Ovary (tissue), 9 donors: Measurements from ENCODE around the gene ATP10D. TPM values are rescaled to one million over a fixed set of nuclear protein-coding genes. Genes with fewer than 3 reads are reported as not detected.

Experiments
- DNase-seq, 5 donors: peaks; one replicate each; pipeline ENCODE4 v3.0.0-alpha.2; 2019 to 2020
- H3K27ac ChIP-seq, 2 donors: fragments of 200-600 bp; one replicate each; pipeline versions ENCODE4 v1.5.1 to v1.8.0; 2019 to 2022
- H3K27me3 ChIP-seq: fragments of 200-600 bp; one replicate; pipeline ENCODE4 v1.8.0; 2022
- H3K36me3 ChIP-seq: fragments of 200-600 bp; sonication (generic); one replicate; pipeline ENCODE4 v1.5.1; 2019
- H3K4me1 ChIP-seq: one replicate; pipeline ENCODE4 v1.8.1; 2013; ENCODE audit warnings: mild to moderate bottlenecking, moderate library complexity; ENCODE audit not compliant: insufficient read depth
- H3K4me3 ChIP-seq: fragments of 200-600 bp; sonication (generic); one replicate; pipeline ENCODE4 v1.5.1; 2017
- H3K9me3 ChIP-seq, 2 donors: fragments of 200-600 bp in 1 of 2; sonication (generic) in 1 of 2; one replicate each; pipeline versions ENCODE4 v1.5.1 to v1.8.1; 2013 to 2019; ENCODE audit warnings: mild to moderate bottlenecking in 1 of 2, moderate library complexity in 1 of 2
- CTCF ChIP-seq, 3 donors: fragments of 450-650 bp in 2 of 3; fragments of 200-600 bp in 1 of 3; IDR thresholded peaks; one replicate each; pipeline versions ENCODE4 v1.5.1 to v1.8.0; 2016 to 2022; ENCODE audit warnings: antibody characterized with exemption in 3 of 3, mild to moderate bottlenecking in 1 of 3
- EP300 ChIP-seq: sonication (generic); formaldehyde crosslinking; IDR thresholded peaks from one replicate; pipeline ENCODE4 v1.6.1; 2017; ENCODE audit warnings: antibody characterized with exemption
- POLR2A ChIP-seq: fragments of 450-650 bp; IDR thresholded peaks from one replicate; pipeline ENCODE4 v1.6.1; 2017; ENCODE audit warnings: antibody characterized with exemption, mild to moderate bottlenecking, moderate library complexity
- WGBS, 3 donors: extraction: QIAGEN DNeasy Blood & Tissue Kit in 1 of 3; methylation state at CpG; one replicate each; pipeline versions ENCODE4 v1.1.5 to v1.1.7; 2013 to 2017; 5-methylcytosine and 5-hydroxymethylcytosine counted together
- intact Hi-C, 4 donors: fragments of 100-400 bp; cut with DNase I; formaldehyde crosslinking; loops; one replicate each; pipeline versions ENCODE4 v1.11.0 to v1.15.1; 2022 to 2023
- polyA plus RNA-seq, 2 donors: library from polyadenylated mRNA; stranded (reverse); fragments of 200-250 nt in 1 of 2; fragments of 350-450 nt in 1 of 2; fragmentation: Illumina TruSeq in 1 of 2; extraction: RNeasy Lipid Tissue Mini Kit (QIAGEN cat#74804) in 1 of 2; gene quantifications; one replicate each; pipeline ENCODE4 v1.2.3, GENCODE V29; 2013 to 2014
- total RNA-seq, 7 donors: library from RNA; depleted of rRNA in 2 of 7; stranded (reverse); fragments of >200 nt in 2 of 7; fragmentation: NEBNext Ultra II Directional in 3 of 7; extraction: Animal tissue kit (Norgen Biotek cat#: 25700) in 3 of 7; gene quantifications; one replicate each; pipeline versions ENCODE4 v1.1.0 to v1.2.4, GENCODE V29; 2016 to 2023
- donor health status: DM: no; HTN: no; CAD: no; lungs with moderate emphysema.
- donor health status: DM: no; HTN: no; CAD: no.
- donor health status: Bipolar disorder and iron deficiency.
- donor health status: DM: yes; HTN: yes; CAD: no.
- donor health status: DM: no; HTN: no; CAD: no.
- donor health status: DM: yes; HTN: yes; CAD: no.

ATP10D gene
- total and polyA plus RNA-seq, 9 donors = 8.2 to 27.8 (median 19.6) TPM

GRCh38 chr4:47639531-47639930 lies 154.5 kb downstream of the ATP10D start:
- TF ChIP-seq POLR2A = no peak
- no peak for TF ChIP-seq EP300
- no peak for TF ChIP-seq CTCF (IDR thresholded peaks at IDR 0.05)
- Histone ChIP-seq H3K27ac (no peak overlapping the region), H3K4me3 (no peak overlapping the region), H3K9me3 (no peaks in the 10 kb centered on the region), H3K4me1 (peaks cover 4% of the 10 kb centered on the region), H3K27me3 (no peaks in the 10 kb centered on the region), H3K36me3 (no peaks in the 10 kb centered on the region)
- intact Hi-C loops = no loop called here
- 66 to 86% (median 74%) methylated on average over 3 of the region's 3 CpGs for WGBS, 3 donors
- no peak for DNase-seq

GRCh38 chr4:47640911-47641310 lies 155.8 kb downstream of the ATP10D start:
- Histone ChIP-seq H3K36me3 (no peaks in the 10 kb centered on the region), H3K27me3 (no peaks in the 10 kb centered on the region), H3K4me3 (no peak overlapping the region), H3K27ac (no peak overlapping the region), H3K4me1 (peaks cover 4% of the 10 kb centered on the region), H3K9me3 (no peaks in the 10 kb centered on the region)
- intact Hi-C loops = no loop called here
- TF ChIP-seq POLR2A (no peak), CTCF (IDR thresholded peaks at IDR 0.05) (no peak), EP300 (no peak)
- no peak for DNase-seq

GRCh38 chr4:47641755-47642154 lies 156.7 kb downstream of the ATP10D start:
- H3K4me1 ChIP-seq = peaks cover 4% of the 10 kb centered on the region
- no peak for DNase-seq
- no peak overlapping the region for H3K4me3 ChIP-seq
- 35 to 61% (median 46%) methylated on average over 1 of the region's 1 CpG for WGBS, 3 donors
- no peak overlapping the region for H3K27ac ChIP-seq
- intact Hi-C loops = no loop called here
- no peak for TF ChIP-seq CTCF (IDR thresholded peaks at IDR 0.05)
- TF ChIP-seq POLR2A = no peak
- TF ChIP-seq EP300 = no peak
- H3K9me3 ChIP-seq = no peaks in the 10 kb centered on the region
- no peaks in the 10 kb centered on the region for H3K27me3 ChIP-seq
- H3K36me3 ChIP-seq = no peaks in the 10 kb centered on the region

- Histone ChIP-seq H3K27me3 (no peaks in the 10 kb centered on the region), H3K27ac (no peak overlapping the region), H3K9me3 (no peaks in the 10 kb centered on the region), H3K36me3 (no peaks in the 10 kb centered on the region), H3K4me1 (peaks cover 4% of the 10 kb centered on the region), H3K4me3 (no peak overlapping the region)
- TF ChIP-seq POLR2A = no peak
- no peak for TF ChIP-seq CTCF (IDR thresholded peaks at IDR 0.05)
- no peak for TF ChIP-seq EP300
- WGBS, 3 donors = 87 to 92% (median 90%) methylated on average over 6 of the region's 6 CpGs
- intact Hi-C loops = no loop called here
- DNase-seq = no peak
These were observed 157.2 kb downstream of the ATP10D start for GRCh38 chr4:47642191-47642830.

Other genes starting within 250 kb of the ATP10D start
- 10 to 100 TPM in 5 of 7 donors, 1 to 10 TPM in 2; 6.5 to 13.2 (median 11.0) TPM for gene COMMD8, start 21.6 kb upstream of the ATP10D start, total RNA-seq
- 10 to 100 TPM in 1 of 2 donors, 1 to 10 TPM in 1; 8.9 to 10.7 TPM for gene COMMD8, start 21.6 kb upstream of the ATP10D start, polyA plus RNA-seq